ENCODE measurements around the gene CYP1B1. TPM values are rescaled to one million over a fixed set of nuclear protein-coding genes. Genes with fewer than 3 reads are reported as not detected.

CYP1B1 gene
- total RNA-seq, 2 donors from 2014 or later = 2.5 to 4.3 TPM

DNA sequence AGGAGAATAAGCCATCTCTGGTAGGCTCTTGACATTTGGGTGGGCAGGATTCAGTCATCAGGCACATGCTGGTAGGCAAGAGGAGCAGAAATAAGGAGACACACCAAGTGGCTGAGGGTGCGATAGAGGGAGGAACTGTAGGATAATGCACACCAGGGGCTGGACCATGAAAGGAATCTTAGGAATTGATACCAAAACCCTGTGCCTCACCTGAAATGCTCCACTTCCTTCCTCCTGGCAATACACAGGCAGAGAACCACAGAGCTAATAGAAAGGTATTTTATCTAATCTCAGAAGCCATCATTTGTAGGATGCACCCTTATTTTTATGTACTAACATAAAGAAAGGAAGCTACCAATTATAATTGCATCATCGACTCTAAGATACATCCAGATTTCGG lies 4.4 kb upstream of the CYP1B1 start:
- intact Hi-C loops (cut with DNase I, micrococcal nuclease) = no loop called here
- no peak for ATAC-seq
- DNase-seq = no peak

- no peak for DNase-seq
- intact Hi-C loops (cut with DNase I, micrococcal nuclease) = no loop called here
- ATAC-seq = no peak
These were observed 3.4 kb upstream of the CYP1B1 start for GRCh38 chr2:38079116-38080052.

- intact Hi-C loops (cut with DNase I, micrococcal nuclease) = no loop called here
- no peak for ATAC-seq
These were observed 1.4 kb upstream of the CYP1B1 start for GRCh38 chr2:38077431-38077769.

DNA sequence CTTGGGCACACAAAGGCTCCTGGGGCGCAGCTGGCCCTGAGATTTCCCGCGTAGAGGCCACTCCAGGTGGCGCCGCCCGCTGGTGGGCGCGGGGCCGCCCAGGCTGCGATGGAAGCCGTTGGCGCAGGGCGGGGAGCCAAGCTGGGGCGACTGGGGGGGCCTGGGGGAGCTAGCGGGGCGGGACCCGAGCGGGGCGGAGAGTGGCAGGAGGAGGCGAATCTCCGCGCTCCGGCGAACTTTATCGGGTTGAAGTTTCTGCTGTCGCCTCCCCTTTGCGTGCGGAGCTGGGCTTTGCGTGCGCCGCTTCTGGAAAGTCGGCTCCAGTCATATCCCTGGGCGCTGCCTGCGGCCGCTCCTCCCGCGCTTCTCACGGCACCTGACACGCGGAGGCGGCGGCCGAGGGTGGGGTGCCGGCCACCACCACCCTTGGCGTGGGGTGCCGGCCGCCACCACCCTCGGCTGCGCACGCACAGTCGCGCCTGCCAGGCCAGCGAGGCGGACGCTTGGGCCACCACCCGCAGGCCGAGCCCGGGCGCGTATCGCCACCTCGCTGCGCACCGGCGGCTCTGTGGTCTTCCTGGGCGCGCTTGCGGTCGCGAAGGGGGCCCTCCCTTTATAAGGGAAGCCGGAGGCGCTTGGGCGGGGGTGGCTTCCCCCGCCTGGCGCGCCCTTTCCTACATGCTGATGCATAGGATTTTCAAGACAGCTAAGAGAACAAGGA lies 919 bp upstream of the CYP1B1 start:
- DNase-seq (peak; percentile 62 to 68), ATAC-seq (peak; percentile 74)
- intact Hi-C loops (cut with DNase I, micrococcal nuclease) = no loop called here

More at GRCh38 chr2:38077431-38077769, 1.4 kb upstream of the CYP1B1 start:
- no peak for DNase-seq

- ATAC-seq = peak; percentile 78
- intact Hi-C loops (cut with DNase I, micrococcal nuclease) = no loop called here
These were observed 280 bp upstream of the CYP1B1 start for GRCh38 chr2:38076152-38076709.

GRCh38 chr2:38074764-38075506 lies 1.0 kb downstream of the CYP1B1 start:
- intact Hi-C loops (cut with DNase I, micrococcal nuclease) = no loop called here
- no peak for ATAC-seq

More at GRCh38 chr2:38076152-38076709, 280 bp upstream of the CYP1B1 start:
- peak; percentile 54 to 61 for DNase-seq

GRCh38 chr2:38074058-38074763 lies 1.7 kb downstream of the CYP1B1 start:
- intact Hi-C loops (cut with DNase I, micrococcal nuclease) = no loop called here
- ATAC-seq (no peak), DNase-seq (peak; percentile 7 to 26)

More at GRCh38 chr2:38074764-38075506, 1.0 kb downstream of the CYP1B1 start:
- DNase-seq = peak in 1 of 2 donors; percentile 8

DNA sequence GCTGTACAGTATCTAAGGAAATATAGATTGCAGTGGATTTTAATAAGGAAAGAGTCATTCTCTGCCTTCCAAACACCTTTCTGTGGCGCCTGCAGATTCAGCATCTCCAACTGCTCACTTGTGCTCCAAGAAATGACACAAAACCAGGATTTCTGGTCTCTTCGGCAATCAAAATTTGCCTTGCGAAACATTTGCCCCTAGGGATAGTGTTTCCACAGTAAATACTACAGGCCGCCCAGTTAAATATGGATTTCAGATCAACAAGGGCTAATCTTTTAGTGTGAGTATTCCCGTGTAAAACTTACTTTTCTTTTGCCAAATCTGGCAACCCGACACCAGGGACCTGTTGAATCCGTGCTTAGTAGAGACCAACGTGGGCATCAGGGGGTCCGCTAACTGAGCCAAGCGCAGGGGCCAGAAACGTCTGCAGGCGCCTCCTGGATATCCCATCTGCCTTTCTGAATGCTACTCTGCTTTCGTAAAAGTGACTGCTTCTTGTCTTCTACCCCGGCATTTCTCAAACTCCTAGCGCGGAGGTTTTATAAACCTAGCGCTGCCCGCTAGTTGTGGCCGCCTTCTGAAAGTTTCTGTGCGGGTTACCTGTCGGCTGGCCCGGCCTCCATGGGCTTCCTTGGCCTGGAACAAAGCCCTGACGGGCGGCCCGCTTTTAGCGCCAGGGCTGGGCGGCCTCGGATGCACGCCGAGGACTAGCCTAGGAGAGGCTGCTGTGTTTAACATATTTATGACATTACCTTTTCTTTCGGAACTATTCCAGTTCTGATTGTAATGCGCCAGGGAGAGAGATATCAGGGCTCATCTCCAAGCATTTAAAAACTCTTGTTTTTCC lies 2.5 kb downstream of the CYP1B1 start:
- no peak for DNase-seq
- ATAC-seq = no peak
- intact Hi-C loops (cut with DNase I, micrococcal nuclease) = no loop called here

DNA sequence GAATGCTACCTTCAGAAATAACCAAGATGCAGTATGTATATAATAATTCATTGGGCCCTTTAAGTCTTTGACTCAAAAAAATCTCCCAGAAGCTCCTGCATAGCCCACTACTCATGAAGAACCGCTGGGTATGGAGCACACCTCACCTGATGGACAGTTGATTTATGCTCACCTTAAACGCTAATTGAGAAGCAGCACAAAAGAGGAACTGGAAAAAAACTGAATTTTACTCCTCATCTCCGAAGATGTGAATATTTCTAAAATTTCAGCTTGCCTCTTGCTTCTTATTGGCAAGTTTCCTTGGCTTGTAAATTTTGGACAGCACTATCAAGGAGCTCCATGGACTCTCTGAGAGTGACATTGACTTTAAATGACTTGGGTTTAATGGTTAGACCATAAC lies 5.5 kb downstream of the CYP1B1 start:
- intact Hi-C loops (cut with DNase I, micrococcal nuclease) = no loop called here
- DNase-seq = no peak
- ATAC-seq = no peak

DNA sequence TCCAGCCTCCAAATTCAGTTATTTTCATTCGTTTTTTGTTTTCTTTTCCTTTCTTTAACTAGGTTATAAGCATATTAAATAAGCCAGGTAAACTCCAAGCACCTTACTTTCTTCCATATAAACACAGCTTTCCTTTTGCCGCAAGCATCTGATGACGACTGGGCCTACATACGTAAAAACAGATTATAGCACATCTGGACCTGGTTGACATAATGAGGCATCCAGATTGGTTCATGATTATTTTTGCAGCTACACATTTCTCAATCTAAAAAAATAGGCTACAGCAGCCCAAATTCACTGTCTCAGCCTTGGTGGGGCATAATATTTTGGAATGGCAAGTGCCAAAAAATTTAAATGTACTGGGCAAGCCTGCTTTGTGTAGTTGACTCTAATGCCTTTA lies 7.7 kb downstream of the CYP1B1 start:
- DNase-seq = no peak
- no peak for ATAC-seq
- intact Hi-C loops (cut with DNase I, micrococcal nuclease) = no loop called here

- intact Hi-C loops (cut with DNase I, micrococcal nuclease) = no loop called here
- DNase-seq (no peak), ATAC-seq (no peak)
These were observed 9.4 kb downstream of the CYP1B1 start for GRCh38 chr2:38066421-38067115.

DNA sequence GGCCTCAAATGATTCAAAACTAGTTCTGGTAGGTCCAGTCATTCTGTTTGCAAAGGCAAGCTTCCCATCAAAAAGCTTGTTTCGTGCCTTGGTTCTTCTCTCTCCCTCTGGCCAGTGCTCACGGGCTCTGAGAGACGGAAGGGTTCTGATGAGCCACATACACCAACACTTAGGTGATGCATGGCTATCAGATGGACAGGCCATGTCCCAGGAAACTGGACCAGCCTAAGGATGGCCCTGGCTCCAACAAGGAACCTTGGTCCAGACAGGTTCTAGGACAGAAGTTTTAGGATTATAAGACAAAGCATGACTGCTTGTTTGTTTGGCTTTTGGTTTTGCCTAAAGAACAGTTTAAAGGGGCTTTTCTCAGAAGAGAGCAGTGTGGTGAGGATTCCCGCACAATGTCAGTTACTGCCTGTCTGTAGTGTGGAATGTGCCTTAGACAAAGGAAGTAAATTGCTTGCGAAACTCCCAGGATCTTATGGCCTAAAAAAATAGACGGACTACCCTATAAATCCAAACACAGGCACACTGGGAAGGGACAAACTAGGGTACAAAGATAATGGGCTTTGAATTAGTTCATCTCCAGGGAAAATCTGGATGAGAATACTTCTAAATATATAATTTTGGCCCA lies 10.3 kb downstream of the CYP1B1 start:
- intact Hi-C loops (cut with DNase I, micrococcal nuclease) = no loop called here
- ATAC-seq = no peak

GRCh38 chr2:38064801-38065501 lies 11.0 kb downstream of the CYP1B1 start:
- ATAC-seq = no peak
- no peak for DNase-seq
- intact Hi-C loops (cut with DNase I, micrococcal nuclease) = no loop called here

More for the DNA sequence above, 10.3 kb downstream of the CYP1B1 start:
- DNase-seq = no peak

- no peak for DNase-seq
- ATAC-seq = no peak
- intact Hi-C loops (cut with DNase I, micrococcal nuclease) = no loop called here
These were observed 15.5 kb downstream of the CYP1B1 start for GRCh38 chr2:38060236-38061018.

Data from left colon (tissue), 2 donors.